ENCODE measurements around the gene MDC1.
A peak's percentile ranks its signal among the peaks of the same experiment; 100 is the strongest.

Gene MDC1

DNA sequence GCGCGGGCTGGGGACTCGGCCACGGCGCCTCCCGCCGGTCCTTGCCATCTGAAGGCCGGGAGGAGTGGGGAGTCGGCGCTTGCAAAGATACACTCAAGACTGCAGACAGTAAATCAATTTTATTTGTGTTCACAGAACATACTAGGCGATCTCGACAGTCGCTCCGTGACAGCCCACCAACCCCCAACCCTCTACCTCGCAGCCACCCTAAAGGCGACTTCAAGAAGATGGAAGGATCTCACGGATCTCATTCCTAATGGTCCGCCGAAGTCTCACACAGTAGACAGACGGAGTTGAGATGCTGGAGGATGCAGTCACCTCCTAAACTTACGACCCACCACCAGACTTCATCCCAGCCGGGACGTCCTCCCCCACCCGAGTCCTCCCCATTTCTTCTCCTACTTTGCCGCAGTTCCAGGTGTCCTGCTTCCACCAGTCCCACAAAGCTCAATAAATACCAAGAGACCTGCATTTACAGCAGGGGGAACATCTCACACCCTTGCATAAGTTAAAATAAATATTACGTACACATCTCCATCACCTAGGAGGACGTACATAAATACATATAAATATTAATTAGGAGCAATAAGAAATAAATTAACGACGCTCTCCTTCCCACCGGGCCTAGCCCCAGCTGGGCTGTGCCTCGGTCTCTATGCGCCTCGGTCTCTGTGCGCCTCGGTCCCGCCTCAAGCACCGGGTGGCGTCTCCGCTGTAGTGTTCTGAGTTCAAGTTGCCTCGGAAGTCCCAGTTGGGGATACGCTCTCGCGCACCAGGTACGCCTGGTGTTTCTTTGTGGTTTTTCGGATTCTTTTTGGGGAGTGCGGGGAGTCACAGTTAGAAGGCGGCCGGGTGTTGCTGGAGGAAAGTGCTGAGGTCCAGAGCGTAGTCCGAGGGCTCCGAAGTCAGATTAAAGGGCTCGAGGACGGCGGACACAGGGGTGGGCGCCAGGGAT, 26.3 kb upstream of the MDC1 start:
- TF ChIP-seq, protein P1, sequence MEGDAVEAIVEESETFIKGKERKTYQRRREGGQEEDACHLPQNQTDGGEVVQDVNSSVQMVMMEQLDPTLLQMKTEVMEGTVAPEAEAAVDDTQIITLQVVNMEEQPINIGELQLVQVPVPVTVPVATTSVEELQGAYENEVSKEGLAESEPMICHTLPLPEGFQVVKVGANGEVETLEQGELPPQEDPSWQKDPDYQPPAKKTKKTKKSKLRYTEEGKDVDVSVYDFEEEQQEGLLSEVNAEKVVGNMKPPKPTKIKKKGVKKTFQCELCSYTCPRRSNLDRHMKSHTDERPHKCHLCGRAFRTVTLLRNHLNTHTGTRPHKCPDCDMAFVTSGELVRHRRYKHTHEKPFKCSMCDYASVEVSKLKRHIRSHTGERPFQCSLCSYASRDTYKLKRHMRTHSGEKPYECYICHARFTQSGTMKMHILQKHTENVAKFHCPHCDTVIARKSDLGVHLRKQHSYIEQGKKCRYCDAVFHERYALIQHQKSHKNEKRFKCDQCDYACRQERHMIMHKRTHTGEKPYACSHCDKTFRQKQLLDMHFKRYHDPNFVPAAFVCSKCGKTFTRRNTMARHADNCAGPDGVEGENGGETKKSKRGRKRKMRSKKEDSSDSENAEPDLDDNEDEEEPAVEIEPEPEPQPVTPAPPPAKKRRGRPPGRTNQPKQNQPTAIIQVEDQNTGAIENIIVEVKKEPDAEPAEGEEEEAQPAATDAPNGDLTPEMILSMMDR (IDR thresholded peaks at IDR 0.05; ENCODE audit: insufficient read depth, missing control alignments) = no peak
- DNase-seq (ENCODE audit: insufficient read length, low spot score) = no peak
- no peak for FAIRE-seq

DNA sequence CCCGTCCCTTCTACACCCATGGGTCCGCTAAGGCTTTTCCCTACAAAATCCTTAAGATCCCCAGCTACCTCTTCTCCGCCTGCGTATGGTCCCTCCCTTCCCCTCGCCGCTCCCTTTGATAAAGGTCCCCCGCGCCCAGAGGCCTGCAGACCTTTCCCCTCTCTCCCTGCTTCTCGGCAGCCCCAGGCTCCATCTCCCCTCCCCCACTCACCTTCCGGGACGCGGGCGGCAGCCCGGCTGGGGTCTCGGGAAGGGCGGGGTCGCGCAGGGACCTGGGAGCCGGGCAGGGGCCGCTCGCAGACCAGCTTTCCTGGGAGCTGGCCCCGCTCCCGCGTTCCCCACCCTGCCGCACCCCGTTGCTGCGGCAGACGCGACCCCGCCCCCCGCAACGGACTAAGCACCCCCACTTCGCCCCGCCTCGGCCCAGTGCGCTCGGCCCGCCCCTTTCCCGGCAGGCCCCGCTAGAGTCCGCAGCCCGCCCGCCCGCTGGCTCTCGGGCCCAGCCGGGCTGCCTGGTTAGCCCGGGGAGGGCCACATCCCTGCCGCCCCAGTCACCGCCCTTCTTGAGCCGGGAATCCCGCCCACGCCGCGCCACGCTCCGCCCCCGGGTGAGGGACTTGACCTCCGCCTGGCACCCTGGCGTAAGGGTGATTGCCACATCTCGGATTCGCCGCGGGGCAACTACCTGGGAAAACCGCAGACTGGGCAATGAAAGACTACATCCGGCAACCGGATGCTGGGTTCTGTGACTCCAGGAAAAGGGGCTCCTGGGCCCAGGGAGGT, 25.4 kb upstream of the MDC1 start, which contains the start of gene FLOT1:
FLOT1 (minus strand) TSS at position 372 of the 783 bp plus-strand sequence. CDS start 498 bp downstream, outside the sequence.
- DNase-seq (ENCODE audit: insufficient read length, low spot score) = peak; percentile 73
- TF ChIP-seq, protein P1 (IDR thresholded peaks at IDR 0.05; ENCODE audit: insufficient read depth, missing control alignments) = no peak
- no peak for FAIRE-seq

DNA sequence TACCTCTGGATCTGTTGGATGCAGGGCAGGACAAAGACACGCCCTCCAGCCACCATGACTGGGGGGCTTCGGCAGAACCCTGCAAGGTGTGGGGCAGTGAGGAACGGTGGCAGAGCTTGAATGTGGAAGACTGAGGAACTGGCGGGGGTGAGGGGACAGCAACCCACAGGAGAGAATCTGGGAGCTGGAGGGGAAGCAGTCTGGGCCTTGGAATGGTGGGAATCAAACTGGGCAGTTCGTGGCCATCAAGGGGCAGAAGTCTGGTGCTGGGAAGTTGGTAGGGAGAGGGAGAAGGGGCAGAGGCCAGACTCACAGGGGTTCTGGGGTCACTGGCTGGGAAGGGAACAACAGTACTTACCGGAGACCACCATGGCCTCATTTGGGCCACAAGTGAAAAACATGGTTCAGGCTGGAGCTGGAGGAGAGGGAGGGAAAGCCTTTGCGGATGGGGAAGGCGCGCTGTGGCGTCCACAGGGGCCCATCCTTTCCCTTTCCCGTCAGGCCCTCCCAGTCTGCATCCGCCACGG, 24.8 kb upstream of the MDC1 start:
- no peak for DNase-seq (ENCODE audit: insufficient read length, low spot score)
- TF ChIP-seq, protein P1 (IDR thresholded peaks at IDR 0.05; ENCODE audit: insufficient read depth, missing control alignments) = no peak
- no peak for FAIRE-seq

DNA sequence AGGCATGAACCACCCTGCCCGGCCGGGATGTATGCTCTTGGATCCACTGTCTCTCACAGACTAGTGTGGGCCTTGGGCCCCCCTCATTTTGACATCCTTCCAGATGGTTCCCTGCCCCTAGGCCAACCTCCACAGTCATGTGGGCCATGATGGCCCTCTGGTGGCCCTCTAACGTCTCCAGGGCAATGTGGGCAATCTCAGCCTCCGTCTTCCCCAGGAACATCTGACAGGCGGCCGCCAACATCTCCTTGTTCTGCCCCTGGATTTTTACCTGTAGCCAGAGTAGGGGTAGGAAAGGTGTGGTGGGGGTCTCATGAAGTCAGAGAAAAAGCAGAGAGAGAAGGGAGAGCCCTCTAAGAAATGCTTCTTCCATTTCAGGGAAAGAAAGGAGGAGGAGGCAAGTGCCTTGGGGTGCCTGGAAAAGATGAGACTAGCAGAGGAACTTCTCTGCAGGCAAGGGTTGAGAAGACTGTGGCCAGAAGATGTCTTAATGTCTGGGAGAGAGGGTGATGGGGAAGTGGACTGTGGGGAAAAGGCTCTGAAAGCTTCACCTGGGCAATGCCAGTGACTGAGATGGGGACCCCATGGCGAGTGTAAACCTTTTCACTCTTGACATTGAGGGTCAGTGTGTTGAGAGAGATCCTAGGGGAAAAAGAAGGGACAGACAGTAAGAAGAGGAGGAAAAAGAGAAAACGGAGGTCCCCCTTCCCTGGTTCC, 24.1 kb upstream of the MDC1 start:
- FAIRE-seq = no peak

DNA sequence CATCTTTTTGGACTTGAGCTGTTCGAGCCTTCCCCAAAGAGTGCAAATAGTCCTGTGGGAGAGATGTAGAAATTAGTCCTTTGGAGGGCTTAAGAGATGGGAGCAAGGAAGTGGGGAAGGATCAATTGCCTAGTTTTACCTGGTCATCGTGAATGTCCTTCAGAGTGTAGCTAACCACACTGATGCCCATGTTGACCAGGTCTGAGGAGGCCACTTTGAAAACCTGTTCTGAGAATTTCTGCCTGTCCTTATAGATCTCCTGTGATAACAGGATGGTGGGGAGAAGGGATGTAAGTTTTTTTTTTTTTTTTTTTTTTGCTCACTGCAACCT, 23.4 kb upstream of the MDC1 start:
- no peak for DNase-seq (ENCODE audit: insufficient read length, low spot score)
- TF ChIP-seq, protein P1 (IDR thresholded peaks at IDR 0.05; ENCODE audit: insufficient read depth, missing control alignments) = no peak
- no peak for FAIRE-seq

More for the DNA sequence above, 24.1 kb upstream of the MDC1 start:
- no peak for DNase-seq (ENCODE audit: insufficient read length, low spot score)
- TF ChIP-seq, protein P1 (IDR thresholded peaks at IDR 0.05; ENCODE audit: insufficient read depth, missing control alignments) = no peak

DNA sequence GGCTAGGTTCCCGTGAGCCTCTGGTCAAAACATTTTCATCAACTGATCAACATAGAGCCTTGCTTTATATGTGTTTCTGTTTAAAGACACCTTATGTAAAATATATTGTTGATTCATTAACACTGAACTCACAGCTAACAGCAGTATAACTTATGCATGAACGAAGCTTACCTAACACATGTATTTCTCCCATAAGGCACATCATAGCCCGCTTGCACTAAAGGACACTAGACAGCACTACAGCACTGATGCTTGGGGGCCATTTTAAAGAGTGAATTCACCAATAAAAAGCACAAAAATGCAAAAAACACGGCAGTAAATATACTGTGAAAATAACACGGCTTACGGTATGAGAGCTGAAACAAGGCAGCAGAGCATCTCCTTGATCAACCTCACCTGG, 21.5 kb upstream of the MDC1 start:
- TF ChIP-seq, protein P1 (IDR thresholded peaks at IDR 0.05; ENCODE audit: insufficient read depth, missing control alignments) = no peak
- no peak for FAIRE-seq
- DNase-seq (ENCODE audit: insufficient read length, low spot score) = no peak

All from D721Med (cell line).